ENCODE results near the gene SYT12. TPM values are rescaled to one million over a fixed set of nuclear protein-coding genes. Genes with fewer than 3 reads are reported as not detected.

SYT12 gene
- total RNA-seq, 2 experiments from 2014 or later = not detected

- intact Hi-C loops (cut with micrococcal nuclease) = loop anchor here (1.0 kb wide), 2 partner anchors 17 to 263 kb away; no protein-coding TSS in a partner anchor
- CTCF ChIA-PET = interaction anchor here (0.6 to 7.9 kb wide), 11 partner anchors 12 to 1057 kb away, joined by 3 to 94 read pairs (median 3); no protein-coding TSS in a partner anchor
- no peaks in the 10 kb centered on the region for H3K9me3 Mint-ChIP-seq
Observed at GRCh38 chr11:67054346-67054835, 31.5 kb downstream of the SYT12 start.

GRCh38 chr11:67054836-67055523 is 32.0 kb downstream of the SYT12 start:
- Mint-ChIP-seq H3K4me3 (no peak overlapping the region), H3K27ac (no peak overlapping the region), H3K36me3 (ENCODE audit: low read depth) (no peaks in the 10 kb centered on the region), H3K9me3 (no peaks in the 10 kb centered on the region), H3K4me1 (ENCODE audit: low read depth) (peaks cover 14% of the 10 kb centered on the region), H3K27me3 (ENCODE audit: low read depth) (peaks cover 2% of the 10 kb centered on the region)
- intact Hi-C loops (cut with micrococcal nuclease) = loop anchor here (1.0 kb wide), 2 partner anchors 16 to 262 kb away; no protein-coding TSS in a partner anchor
- CTCF ChIA-PET = interaction anchor here (0.6 to 7.9 kb wide), 11 partner anchors 11 to 1057 kb away, joined by 3 to 94 read pairs (median 3); no protein-coding TSS in a partner anchor
- peak; percentile 28 for DNase-seq

More at GRCh38 chr11:67054346-67054835, 31.5 kb downstream of the SYT12 start:
- H3K4me3 Mint-ChIP-seq = no peak overlapping the region
- no peak for DNase-seq
- H3K4me1 Mint-ChIP-seq (ENCODE audit: low read depth) = peaks cover 14% of the 10 kb centered on the region
- H3K27me3 Mint-ChIP-seq (ENCODE audit: low read depth) = peaks cover 2% of the 10 kb centered on the region
- H3K36me3 Mint-ChIP-seq (ENCODE audit: low read depth) = no peaks in the 10 kb centered on the region
- H3K27ac Mint-ChIP-seq = no peak overlapping the region

GRCh38 chr11:67055812-67056211 is 32.9 kb downstream of the SYT12 start:
- Mint-ChIP-seq H3K27me3 (ENCODE audit: low read depth) (peaks cover 2% of the 10 kb centered on the region), H3K27ac (no peak overlapping the region), H3K4me3 (peak overlapping the region; percentile 78), H3K36me3 (ENCODE audit: low read depth) (no peaks in the 10 kb centered on the region), H3K9me3 (no peaks in the 10 kb centered on the region), H3K4me1 (ENCODE audit: low read depth) (peaks cover 14% of the 10 kb centered on the region)
- CTCF ChIA-PET = interaction anchor here (0.6 to 7.9 kb wide), 6 partner anchors 10 to 206 kb away, joined by 3 to 94 read pairs (median 6); no protein-coding TSS in a partner anchor
- no peak for DNase-seq
- intact Hi-C loops (cut with micrococcal nuclease) = no loop called here

- Mint-ChIP-seq H3K27me3 (ENCODE audit: low read depth) (peaks cover 2% of the 10 kb centered on the region), H3K9me3 (no peaks in the 10 kb centered on the region), H3K4me3 (peak within 1 kb of the TSS; percentile 78), H3K36me3 (ENCODE audit: low read depth) (no peaks in the 10 kb centered on the region), H3K27ac (no peak within 1 kb of the TSS), H3K4me1 (ENCODE audit: low read depth) (peaks cover 14% of the 10 kb centered on the region)
- intact Hi-C loops (cut with micrococcal nuclease) = no loop called here
- CTCF ChIA-PET = interaction anchor here (0.6 to 7.9 kb wide), 3 partner anchors 16 to 325 kb away, joined by 3 to 94 read pairs (median 4); no protein-coding TSS in a partner anchor
- peak; percentile 61 for DNase-seq
Observed at GRCh38 chr11:67056267-67057204, 33.6 kb downstream of the SYT12 start, which contains the start of gene RHOD. Gene RHOD (plus strand): TSS chr11:67056847. CDS start chr11:67056903, 56 bp downstream.

GRCh38 chr11:67057205-67057672 is 34.3 kb downstream of the SYT12 start:
- intact Hi-C loops (cut with micrococcal nuclease) = no loop called here
- no peak overlapping the region for H3K27ac Mint-ChIP-seq
- peak overlapping the region; percentile 50 for H3K4me3 Mint-ChIP-seq
- H3K9me3 Mint-ChIP-seq = no peaks in the 10 kb centered on the region
- H3K4me1 Mint-ChIP-seq (ENCODE audit: low read depth) = peaks cover 14% of the 10 kb centered on the region
- no peaks in the 10 kb centered on the region for H3K27me3 Mint-ChIP-seq (ENCODE audit: low read depth)
- H3K36me3 Mint-ChIP-seq (ENCODE audit: low read depth) = no peaks in the 10 kb centered on the region
- CTCF ChIA-PET = interaction anchor here (1.2 to 7.9 kb wide), 2 partner anchors 15 to 325 kb away, joined by 4 to 94 read pairs; no protein-coding TSS in a partner anchor
- no peak for DNase-seq

- no peak overlapping the region for H3K27ac Mint-ChIP-seq
- no peaks in the 10 kb centered on the region for H3K36me3 Mint-ChIP-seq (ENCODE audit: low read depth)
- no peak overlapping the region for H3K4me3 Mint-ChIP-seq
- H3K4me1 Mint-ChIP-seq (ENCODE audit: low read depth) = peaks cover 14% of the 10 kb centered on the region
- DNase-seq = no peak
- CTCF ChIA-PET = interaction anchor here (0.6 to 7.9 kb wide), 2 partner anchors 14 to 71 kb away, joined by 3 to 94 read pairs; no protein-coding TSS in a partner anchor
- no peaks in the 10 kb centered on the region for H3K9me3 Mint-ChIP-seq
- no peaks in the 10 kb centered on the region for H3K27me3 Mint-ChIP-seq (ENCODE audit: low read depth)
- intact Hi-C loops (cut with micrococcal nuclease) = no loop called here
Observed at GRCh38 chr11:67058506-67058905, 35.6 kb downstream of the SYT12 start.

GRCh38 chr11:67059671-67060070 is 36.7 kb downstream of the SYT12 start:
- Mint-ChIP-seq H3K27me3 (ENCODE audit: low read depth) (no peaks in the 10 kb centered on the region), H3K36me3 (ENCODE audit: low read depth) (no peaks in the 10 kb centered on the region), H3K4me3 (no peak overlapping the region), H3K4me1 (ENCODE audit: low read depth) (peaks cover 14% of the 10 kb centered on the region), H3K27ac (no peak overlapping the region), H3K9me3 (no peaks in the 10 kb centered on the region)
- no peak for DNase-seq
- intact Hi-C loops (cut with micrococcal nuclease) = no loop called here
- CTCF ChIA-PET = no interaction called here

GRCh38 chr11:67060111-67060522 is 37.2 kb downstream of the SYT12 start:
- H3K9me3 Mint-ChIP-seq = no peaks in the 10 kb centered on the region
- H3K36me3 Mint-ChIP-seq (ENCODE audit: low read depth) = no peaks in the 10 kb centered on the region
- peaks cover 14% of the 10 kb centered on the region for H3K4me1 Mint-ChIP-seq (ENCODE audit: low read depth)
- no peaks in the 10 kb centered on the region for H3K27me3 Mint-ChIP-seq (ENCODE audit: low read depth)
- no peak overlapping the region for H3K4me3 Mint-ChIP-seq
- CTCF ChIA-PET = no interaction called here
- DNase-seq = no peak
- H3K27ac Mint-ChIP-seq = no peak overlapping the region
- intact Hi-C loops (cut with micrococcal nuclease) = no loop called here

- CTCF ChIA-PET = interaction anchor here (0.5 to 1.2 kb wide), 4 partner anchors 9 to 105 kb away, joined by 3 to 4 read pairs (median 3); no protein-coding TSS in a partner anchor
- intact Hi-C loops (cut with micrococcal nuclease) = no loop called here
- H3K27me3 Mint-ChIP-seq (ENCODE audit: low read depth) = no peaks in the 10 kb centered on the region
- no peak overlapping the region for H3K27ac Mint-ChIP-seq
- no peaks in the 10 kb centered on the region for H3K36me3 Mint-ChIP-seq (ENCODE audit: low read depth)
- no peaks in the 10 kb centered on the region for H3K4me1 Mint-ChIP-seq (ENCODE audit: low read depth)
- no peaks in the 10 kb centered on the region for H3K9me3 Mint-ChIP-seq
- DNase-seq = no peak
- H3K4me3 Mint-ChIP-seq = no peak overlapping the region
Observed at GRCh38 chr11:67062526-67063373, 39.8 kb downstream of the SYT12 start.

- H3K4me3 Mint-ChIP-seq = no peak overlapping the region
- H3K27ac Mint-ChIP-seq = no peak overlapping the region
- no peaks in the 10 kb centered on the region for H3K4me1 Mint-ChIP-seq (ENCODE audit: low read depth)
- H3K27me3 Mint-ChIP-seq (ENCODE audit: low read depth) = no peaks in the 10 kb centered on the region
- intact Hi-C loops (cut with micrococcal nuclease) = no loop called here
- DNase-seq = no peak
- H3K36me3 Mint-ChIP-seq (ENCODE audit: low read depth) = no peaks in the 10 kb centered on the region
- H3K9me3 Mint-ChIP-seq = no peaks in the 10 kb centered on the region
- CTCF ChIA-PET = interaction anchor here (0.9 to 1.9 kb wide), 2 partner anchors 11 to 13 kb away, joined by 3 to 6 read pairs; no protein-coding TSS in a partner anchor
Observed at GRCh38 chr11:67066333-67066709, 43.4 kb downstream of the SYT12 start.
